MM.1S (cell line): ENCODE results near the gene QARS1.

Source experiments
- EZH2 ChIP-seq: fragments of 300-600 bp; sonication (generic); optimal IDR thresholded peaks from 2 replicates; pipeline ENCODE3; 2017; ENCODE audit warnings: low read depth, mild to moderate bottlenecking, antibody characterized with exemption, low read length, mixed read lengths
- EZH2phosphoT487 ChIP-seq: fragments of 300-600 bp; sonication (generic); IDR thresholded peaks from 2 replicates; pipeline ENCODE4 v1.6.1; 2018; ENCODE audit warnings: antibody characterized with exemption, low read length
- TF ChIP-seq, protein P1 (sequence below): fragments of 300-600 bp; sonication (generic); IDR thresholded peaks from 2 replicates; pipeline ENCODE4 v1.5.1; 2016; ENCODE audit warnings: antibody characterized with exemption, low read length, mixed read lengths

DNA sequence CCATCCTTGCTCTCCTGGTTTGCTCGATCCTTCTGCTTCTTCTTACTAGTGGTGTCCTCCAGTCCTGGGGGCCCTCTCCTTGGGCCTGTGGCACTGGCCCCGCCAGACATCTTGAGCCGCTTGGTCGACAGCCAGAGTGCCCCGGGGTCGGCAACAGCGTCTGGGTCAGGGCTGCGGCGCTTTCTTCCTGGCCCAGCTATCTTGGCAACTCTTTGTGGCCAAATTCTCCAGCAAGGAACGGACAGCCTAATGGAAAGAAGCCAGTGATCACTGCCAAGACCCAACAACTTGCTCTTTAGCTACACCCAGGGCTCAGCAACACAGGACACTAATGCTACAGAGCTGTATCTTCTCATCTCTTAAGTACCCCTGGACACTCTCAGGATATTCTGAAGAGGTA, 14.5 kb upstream of the QARS1 start:
- TF ChIP-seq, protein P1, sequence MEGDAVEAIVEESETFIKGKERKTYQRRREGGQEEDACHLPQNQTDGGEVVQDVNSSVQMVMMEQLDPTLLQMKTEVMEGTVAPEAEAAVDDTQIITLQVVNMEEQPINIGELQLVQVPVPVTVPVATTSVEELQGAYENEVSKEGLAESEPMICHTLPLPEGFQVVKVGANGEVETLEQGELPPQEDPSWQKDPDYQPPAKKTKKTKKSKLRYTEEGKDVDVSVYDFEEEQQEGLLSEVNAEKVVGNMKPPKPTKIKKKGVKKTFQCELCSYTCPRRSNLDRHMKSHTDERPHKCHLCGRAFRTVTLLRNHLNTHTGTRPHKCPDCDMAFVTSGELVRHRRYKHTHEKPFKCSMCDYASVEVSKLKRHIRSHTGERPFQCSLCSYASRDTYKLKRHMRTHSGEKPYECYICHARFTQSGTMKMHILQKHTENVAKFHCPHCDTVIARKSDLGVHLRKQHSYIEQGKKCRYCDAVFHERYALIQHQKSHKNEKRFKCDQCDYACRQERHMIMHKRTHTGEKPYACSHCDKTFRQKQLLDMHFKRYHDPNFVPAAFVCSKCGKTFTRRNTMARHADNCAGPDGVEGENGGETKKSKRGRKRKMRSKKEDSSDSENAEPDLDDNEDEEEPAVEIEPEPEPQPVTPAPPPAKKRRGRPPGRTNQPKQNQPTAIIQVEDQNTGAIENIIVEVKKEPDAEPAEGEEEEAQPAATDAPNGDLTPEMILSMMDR = no peak
- TF ChIP-seq EZH2 (no peak), EZH2phosphoT487 (no peak)
